ENCODE measurements around the gene KRTAP10-4.

Gene KRTAP10-4

DNA sequence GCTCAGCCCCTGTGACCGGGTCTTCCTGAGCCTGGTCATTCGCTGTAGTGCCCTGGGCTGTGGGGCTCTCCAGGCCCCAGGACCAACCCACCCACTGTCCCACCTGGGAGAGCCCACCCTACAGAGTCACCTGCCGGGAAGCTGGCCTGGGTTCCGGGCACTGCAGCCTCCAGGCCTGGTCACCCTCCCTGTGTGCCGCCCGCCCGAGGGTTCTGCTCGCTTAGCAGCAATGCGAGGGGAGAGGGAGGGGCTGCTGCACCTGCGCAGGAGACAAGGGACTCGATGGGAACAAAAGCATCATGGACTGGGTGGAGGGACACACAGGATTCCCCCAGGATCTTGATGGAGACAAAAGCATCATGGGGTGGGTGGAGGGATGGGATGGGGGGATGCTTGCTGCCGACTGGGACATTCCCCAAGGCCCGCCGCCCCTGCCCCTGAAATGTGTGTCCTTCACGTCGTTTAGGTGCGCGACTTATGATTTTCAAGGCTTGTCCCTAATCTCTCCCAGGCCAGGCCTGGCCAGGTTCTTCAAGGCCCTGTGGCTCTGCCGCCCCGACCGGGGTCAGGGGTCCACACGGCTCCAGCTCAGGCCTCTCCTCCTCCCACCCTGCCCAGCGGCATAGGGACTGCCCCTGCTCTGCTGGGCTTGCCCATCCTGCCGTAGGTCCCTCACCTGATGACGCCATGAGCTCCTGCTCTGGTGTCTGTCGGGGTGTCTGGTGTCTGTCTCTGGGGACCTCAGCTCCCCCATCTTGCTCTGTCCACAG is 40.0 kb downstream of the KRTAP10-4 start:
- H3F3A ChIP-seq (ENCODE audit: control insufficient read depth, insufficient read depth): no peaks in the 10 kb centered on the region
- no peak overlapping the region for H3K4me3 ChIP-seq (ENCODE audit: low read length)
- H3K9me3 ChIP-seq (ENCODE audit: control insufficient read depth, insufficient read depth, low read length): peaks cover 17% of the 10 kb centered on the region
- no peaks in the 10 kb centered on the region for H4K20me1 ChIP-seq (ENCODE audit: control insufficient read depth, insufficient read depth, low read depth, low read length)
- H3K79me2 ChIP-seq (ENCODE audit: control insufficient read depth, low read length): no peaks in the 10 kb centered on the region
- H3K27ac ChIP-seq (ENCODE audit: low read depth, low read length): no peak overlapping the region
- H3K4me2 ChIP-seq (ENCODE audit: low read length): no peak overlapping the region
- peaks cover 4% of the 10 kb centered on the region for H3K4me1 ChIP-seq (ENCODE audit: control insufficient read depth, low read length)
- H3K36me3 ChIP-seq (ENCODE audit: control insufficient read depth, low read length): no peaks in the 10 kb centered on the region
- H3K9me2 ChIP-seq (replicated peaks; ENCODE audit: control insufficient read depth, low read length): no peaks in the 10 kb centered on the region
- TF ChIP-seq CTCF (IDR thresholded peaks at IDR 0.05; ENCODE audit: low read depth, low read length, poor library complexity, severe bottlenecking) (no peak), EZH2phosphoT487 (IDR thresholded peaks at IDR 0.05; ENCODE audit: borderline replicate concordance, low read length) (no peak)
- no peaks in the 10 kb centered on the region for H3K27me3 ChIP-seq (ENCODE audit: control insufficient read depth, low read length)

DNA sequence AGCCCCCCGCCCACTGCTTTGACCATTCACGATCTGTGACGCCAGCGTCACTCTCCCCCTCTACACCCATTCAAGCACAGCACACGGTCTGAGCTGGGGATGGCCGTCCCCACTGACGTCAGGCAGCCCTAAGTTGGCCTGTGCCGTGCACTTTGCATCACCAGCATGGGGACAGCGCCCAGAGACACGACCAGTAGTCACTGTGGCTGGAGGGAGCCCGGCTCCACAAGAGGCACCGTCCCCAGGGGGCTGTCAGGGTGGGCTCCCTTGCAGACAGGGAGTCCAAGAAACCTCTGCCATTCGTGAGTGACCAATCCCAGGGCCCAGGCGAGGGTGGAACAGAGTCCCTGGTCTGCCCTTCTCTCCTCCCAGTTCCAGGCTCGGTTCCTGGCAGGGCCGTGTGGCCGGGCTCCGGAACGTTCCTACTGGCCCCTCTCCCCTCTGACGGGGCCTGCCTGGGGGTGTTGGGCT is 40.7 kb downstream of the KRTAP10-4 start:
- Histone ChIP-seq H3K27me3 (ENCODE audit: control insufficient read depth, low read length) (no peaks in the 10 kb centered on the region), H3K36me3 (ENCODE audit: control insufficient read depth, low read length) (no peaks in the 10 kb centered on the region), H3K4me3 (ENCODE audit: low read length) (no peak overlapping the region), H4K20me1 (ENCODE audit: control insufficient read depth, insufficient read depth, low read depth, low read length) (no peaks in the 10 kb centered on the region), H3K4me1 (ENCODE audit: control insufficient read depth, low read length) (peaks cover 10% of the 10 kb centered on the region), H3K79me2 (ENCODE audit: control insufficient read depth, low read length) (no peaks in the 10 kb centered on the region), H3F3A (ENCODE audit: control insufficient read depth, insufficient read depth) (no peaks in the 10 kb centered on the region), H3K27ac (ENCODE audit: low read depth, low read length) (no peak overlapping the region), H3K4me2 (ENCODE audit: low read length) (no peak overlapping the region), H3K9me2 (replicated peaks; ENCODE audit: control insufficient read depth, low read length) (no peaks in the 10 kb centered on the region), H3K9me3 (ENCODE audit: control insufficient read depth, insufficient read depth, low read length) (peaks cover 15% of the 10 kb centered on the region)
- TF ChIP-seq EZH2phosphoT487 (IDR thresholded peaks at IDR 0.05; ENCODE audit: borderline replicate concordance, low read length) (no peak), CTCF (IDR thresholded peaks at IDR 0.05; ENCODE audit: low read depth, low read length, poor library complexity, severe bottlenecking) (no peak)

DNA sequence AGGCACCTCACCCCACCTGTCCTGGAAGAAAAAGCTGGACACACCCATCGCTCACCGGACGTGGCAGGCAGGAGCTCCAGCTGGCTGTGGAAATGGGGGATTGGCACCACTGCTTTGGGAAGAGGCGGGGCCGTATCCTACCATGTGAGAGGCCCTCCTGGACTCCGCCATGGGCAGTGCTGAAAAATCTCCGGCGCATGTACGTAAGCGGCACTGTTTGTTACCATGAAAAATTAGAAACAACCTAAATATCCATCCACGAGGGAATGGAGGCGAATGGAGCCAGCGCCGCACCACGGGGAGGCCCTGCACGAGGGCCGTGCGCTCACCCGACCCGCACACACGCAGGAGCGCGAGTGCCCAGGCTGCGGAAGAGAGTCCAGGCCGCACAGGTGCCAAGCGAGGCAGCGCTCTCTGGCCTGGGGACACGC is 41.4 kb downstream of the KRTAP10-4 start:
- no peaks in the 10 kb centered on the region for H3K79me2 ChIP-seq (ENCODE audit: control insufficient read depth, low read length)
- no peak overlapping the region for H3K4me3 ChIP-seq (ENCODE audit: low read length)
- H3K4me2 ChIP-seq (ENCODE audit: low read length): no peak overlapping the region
- no peaks in the 10 kb centered on the region for H3F3A ChIP-seq (ENCODE audit: control insufficient read depth, insufficient read depth)
- H3K9me3 ChIP-seq (ENCODE audit: control insufficient read depth, insufficient read depth, low read length): peaks cover 21% of the 10 kb centered on the region
- TF ChIP-seq CTCF (IDR thresholded peaks at IDR 0.05; ENCODE audit: low read depth, low read length, poor library complexity, severe bottlenecking) (no peak), EZH2phosphoT487 (IDR thresholded peaks at IDR 0.05; ENCODE audit: borderline replicate concordance, low read length) (no peak)
- H3K27ac ChIP-seq (ENCODE audit: low read depth, low read length): no peak overlapping the region
- H3K4me1 ChIP-seq (ENCODE audit: control insufficient read depth, low read length): peaks cover 11% of the 10 kb centered on the region
- H3K9me2 ChIP-seq (replicated peaks; ENCODE audit: control insufficient read depth, low read length): no peaks in the 10 kb centered on the region
- no peaks in the 10 kb centered on the region for H4K20me1 ChIP-seq (ENCODE audit: control insufficient read depth, insufficient read depth, low read depth, low read length)
- H3K27me3 ChIP-seq (ENCODE audit: control insufficient read depth, low read length): no peaks in the 10 kb centered on the region
- no peaks in the 10 kb centered on the region for H3K36me3 ChIP-seq (ENCODE audit: control insufficient read depth, low read length)
